Glutamatergic neuron (in vitro differentiated cells): ENCODE data around the gene FABP7. TPM values are rescaled to one million over a fixed set of nuclear protein-coding genes. Genes with fewer than 3 reads are reported as not detected.

Experiments
- DNase-seq: peaks from one replicate; pipeline ENCODE4 v3.0.0; 2022
- H3K27ac Mint-ChIP-seq: one replicate; pipeline ENCODE4 v1.8.0; 2020; ENCODE audit warnings: mild to moderate bottlenecking, mixed read lengths, inconsistent platforms; ENCODE audit not compliant: unreplicated experiment
- H3K27me3 Mint-ChIP-seq: one replicate; pipeline ENCODE4 v1.8.0; 2020; ENCODE audit warnings: mild to moderate bottlenecking, moderate library complexity, mixed read lengths, inconsistent platforms; ENCODE audit not compliant: unreplicated experiment
- H3K36me3 Mint-ChIP-seq: one replicate; pipeline ENCODE4 v1.8.0; 2020; ENCODE audit warnings: mild to moderate bottlenecking, mixed read lengths, inconsistent platforms; ENCODE audit not compliant: unreplicated experiment
- H3K4me1 Mint-ChIP-seq: one replicate; pipeline ENCODE4 v1.8.0; 2020; ENCODE audit warnings: mild to moderate bottlenecking, low read depth, mixed read lengths, inconsistent platforms; ENCODE audit not compliant: unreplicated experiment
- H3K4me3 Mint-ChIP-seq: one replicate; pipeline ENCODE4 v1.8.0; 2020; ENCODE audit warnings: mild to moderate bottlenecking, mixed read lengths, inconsistent platforms; ENCODE audit not compliant: unreplicated experiment
- H3K9me3 Mint-ChIP-seq: one replicate; pipeline ENCODE4 v1.8.0; 2020; ENCODE audit warnings: mild to moderate bottlenecking, moderate library complexity, mixed read lengths, inconsistent platforms; ENCODE audit not compliant: unreplicated experiment
- CTCF ChIP-seq: fragments of 200-600 bp; sonication (generic); IDR thresholded peaks from one replicate; pipeline ENCODE4 v1.5.0; 2021; ENCODE audit not compliant: partially characterized antibody, unreplicated experiment
- total RNA-seq: library from RNA; stranded (reverse); fragmentation: NEBNext Ultra II Directional; extraction: Animal tissue kit (Norgen Biotek cat#: 25700); gene quantifications from one replicate; pipeline ENCODE4 v1.2.1, GENCODE V29; 2021; ENCODE audit not compliant: unreplicated experiment

The FABP7 gene
- total RNA-seq, 1 donor from 2014 or later: 3.3 TPM

- no peak for TF ChIP-seq CTCF
- H3K27ac Mint-ChIP-seq: no peak overlapping the region
Observed at GRCh38 chr6:122821095-122821494, 41.6 kb downstream of the FABP7 start.

GRCh38 chr6:122825163-122825562, 45.6 kb downstream of the FABP7 start:
- no peaks in the 10 kb centered on the region for H3K9me3 Mint-ChIP-seq
- TF ChIP-seq CTCF: no peak
- H3K36me3 Mint-ChIP-seq: no peaks in the 10 kb centered on the region
- H3K4me1 Mint-ChIP-seq: peaks cover 5% of the 10 kb centered on the region
- no peak overlapping the region for H3K4me3 Mint-ChIP-seq
- no peaks in the 10 kb centered on the region for H3K27me3 Mint-ChIP-seq
- DNase-seq: no peak
- no peak overlapping the region for H3K27ac Mint-ChIP-seq

More at GRCh38 chr6:122821095-122821494, 41.6 kb downstream of the FABP7 start:
- Mint-ChIP-seq H3K4me3 (no peak overlapping the region), H3K27me3 (peaks cover 2% of the 10 kb centered on the region), H3K36me3 (no peaks in the 10 kb centered on the region), H3K9me3 (no peaks in the 10 kb centered on the region), H3K4me1 (peaks cover 7% of the 10 kb centered on the region)
- no peak for DNase-seq

- DNase-seq: no peak
- H3K27ac Mint-ChIP-seq: no peak overlapping the region
- no peaks in the 10 kb centered on the region for H3K9me3 Mint-ChIP-seq
- H3K4me3 Mint-ChIP-seq: no peak overlapping the region
- TF ChIP-seq CTCF: no peak
- no peaks in the 10 kb centered on the region for H3K36me3 Mint-ChIP-seq
- H3K4me1 Mint-ChIP-seq: peaks cover 15% of the 10 kb centered on the region
- H3K27me3 Mint-ChIP-seq: no peaks in the 10 kb centered on the region
Observed at GRCh38 chr6:122829456-122829855, 49.9 kb downstream of the FABP7 start.

GRCh38 chr6:122831511-122831910, 52.0 kb downstream of the FABP7 start:
- Mint-ChIP-seq H3K36me3 (no peaks in the 10 kb centered on the region), H3K4me1 (peaks cover 15% of the 10 kb centered on the region), H3K27ac (no peak overlapping the region), H3K4me3 (no peak overlapping the region), H3K27me3 (no peaks in the 10 kb centered on the region), H3K9me3 (no peaks in the 10 kb centered on the region)
- TF ChIP-seq CTCF: no peak
- DNase-seq: no peak

GRCh38 chr6:122832459-122832858, 52.9 kb downstream of the FABP7 start:
- Mint-ChIP-seq H3K9me3 (peaks cover 3% of the 10 kb centered on the region), H3K27me3 (no peaks in the 10 kb centered on the region), H3K36me3 (no peaks in the 10 kb centered on the region), H3K4me1 (peaks cover 15% of the 10 kb centered on the region), H3K4me3 (peak overlapping the region; percentile 31), H3K27ac (peak overlapping the region; percentile 53)
- no peak for TF ChIP-seq CTCF
- DNase-seq: no peak
